ENCODE results near the gene HDGFL2. TPM values are rescaled to one million over a fixed set of nuclear protein-coding genes. Genes with fewer than 3 reads are reported as not detected.
A peak's percentile ranks its signal among the peaks of the same experiment; 100 is the strongest.

HDGFL2 gene
- total and polyA plus RNA-seq, 5 donors from 2014 or later = 11.5 to 32.7 (median 12.2) TPM

DNA sequence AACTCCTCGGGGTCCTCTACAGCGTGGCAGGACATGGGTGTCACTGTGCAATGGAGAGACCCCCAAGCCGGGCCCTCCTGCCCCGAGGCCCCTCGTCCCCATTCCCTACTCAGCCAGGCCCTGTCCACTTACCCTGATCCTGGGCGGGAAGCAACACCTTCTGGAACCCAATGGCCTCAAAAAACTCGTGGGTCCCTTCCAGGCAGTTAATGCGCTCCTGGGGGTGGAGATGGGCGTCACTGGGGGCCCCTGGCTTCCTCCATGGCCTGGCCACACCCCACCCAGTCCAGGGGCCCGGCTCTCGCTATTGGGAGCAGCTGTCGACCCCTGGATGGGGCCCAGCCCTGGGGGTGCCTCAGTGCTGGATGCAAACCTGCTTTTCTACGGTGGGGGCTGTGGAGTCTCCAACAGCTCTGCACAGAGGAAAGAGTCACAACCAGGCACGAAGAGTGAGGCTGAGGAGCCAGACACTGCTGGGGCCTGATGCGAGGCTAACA lies 25.3 kb upstream of the HDGFL2 start:
- Histone ChIP-seq H3K36me3 (ENCODE audit: control insufficient read depth, insufficient read depth, low read length) (peaks cover 52% of the 10 kb centered on the region), H3K9me3 (ENCODE audit: control insufficient read depth in 2 of 2, low read length in 2 of 2) (no peaks in the 10 kb centered on the region), H3K27me3 (ENCODE audit: control insufficient read depth, insufficient read depth, low read length) (no peaks in the 10 kb centered on the region), H3K4me1 (ENCODE audit: control insufficient read depth, insufficient read depth, low read length, poor library complexity, severe bottlenecking) (no peaks in the 10 kb centered on the region), H3K4me3 (ENCODE audit: low read depth, low read length) (no peak overlapping the region), H3K27ac (ENCODE audit: insufficient read depth, low read length, poor library complexity, severe bottlenecking) (no peak overlapping the region)
- H3K27me3 Mint-ChIP-seq = no peaks in the 10 kb centered on the region
- DNase-seq = no peak
- H3K4me1 Mint-ChIP-seq = peaks cover 0 to 4% (median 0%) of the 10 kb centered on the region in 4 donors
- peaks cover 12% of the 10 kb centered on the region for H3K36me3 Mint-ChIP-seq
- H3K4me3 Mint-ChIP-seq = no peak overlapping the region
- H3K27ac Mint-ChIP-seq = no peak overlapping the region
- no peaks in the 10 kb centered on the region for H3K9me3 Mint-ChIP-seq
- no peak for ATAC-seq (ENCODE audit: low read depth in 2 of 2)

DNA sequence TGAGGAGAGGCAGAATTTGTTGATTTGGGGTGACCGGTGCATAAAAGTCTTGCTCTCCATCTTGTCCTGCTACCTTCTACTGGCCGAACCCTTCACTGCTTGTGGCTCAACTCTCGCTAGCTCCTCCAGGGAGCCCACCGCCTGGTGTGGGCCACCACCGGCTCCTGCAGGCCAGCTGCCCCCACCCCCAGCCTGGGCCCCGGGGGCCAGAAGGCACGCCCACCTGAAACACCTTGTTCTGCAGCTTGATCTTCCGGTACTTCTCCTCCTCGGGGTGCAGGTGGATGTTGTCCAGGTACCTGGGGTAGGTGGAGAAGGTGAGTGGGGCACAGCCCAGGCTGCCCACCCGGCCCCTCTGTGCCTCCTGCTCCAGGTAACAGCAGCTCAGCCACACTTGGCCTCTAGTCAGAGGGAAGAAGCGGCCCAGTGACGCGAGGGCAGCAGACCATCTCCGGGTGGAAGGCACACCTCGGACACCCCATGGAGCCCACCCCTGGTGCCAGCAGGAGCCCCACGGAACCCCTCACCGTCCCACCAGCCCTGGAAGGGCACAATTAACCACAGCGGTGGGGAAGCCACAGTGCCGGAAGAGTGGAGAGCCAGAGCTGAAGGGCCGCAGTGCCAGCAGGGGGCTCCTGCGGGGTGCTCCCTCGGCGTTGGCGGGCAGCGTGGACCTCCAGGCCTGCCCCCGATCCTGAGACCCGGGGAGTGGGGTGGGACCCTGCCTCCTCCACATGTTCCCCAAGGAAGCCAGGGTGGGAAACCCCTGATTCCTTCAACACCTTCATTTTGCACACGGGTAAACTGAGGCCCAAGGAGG lies 24.6 kb upstream of the HDGFL2 start:
- H3K4me3 ChIP-seq (ENCODE audit: low read depth, low read length) = no peak overlapping the region
- Mint-ChIP-seq H3K9me3 (no peaks in the 10 kb centered on the region), H3K27ac (no peak overlapping the region), H3K4me1 (no peaks in the 10 kb centered on the region), H3K36me3 (peaks cover 12% of the 10 kb centered on the region), H3K4me3 (no peak overlapping the region), H3K27me3 (no peaks in the 10 kb centered on the region)
- ATAC-seq (ENCODE audit: low read depth in 2 of 2) (no peak), DNase-seq (no peak)
- peaks cover 58% of the 10 kb centered on the region for H3K36me3 ChIP-seq (ENCODE audit: control insufficient read depth, insufficient read depth, low read length)
- no peaks in the 10 kb centered on the region for H3K27me3 ChIP-seq (ENCODE audit: control insufficient read depth, insufficient read depth, low read length)
- no peak overlapping the region for H3K27ac ChIP-seq (ENCODE audit: insufficient read depth, low read length, poor library complexity, severe bottlenecking)
- H3K9me3 ChIP-seq (ENCODE audit: control insufficient read depth in 2 of 2, low read length in 2 of 2) = no peaks in the 10 kb centered on the region
- H3K4me1 ChIP-seq (ENCODE audit: control insufficient read depth, insufficient read depth, low read length, poor library complexity, severe bottlenecking) = no peaks in the 10 kb centered on the region

DNA sequence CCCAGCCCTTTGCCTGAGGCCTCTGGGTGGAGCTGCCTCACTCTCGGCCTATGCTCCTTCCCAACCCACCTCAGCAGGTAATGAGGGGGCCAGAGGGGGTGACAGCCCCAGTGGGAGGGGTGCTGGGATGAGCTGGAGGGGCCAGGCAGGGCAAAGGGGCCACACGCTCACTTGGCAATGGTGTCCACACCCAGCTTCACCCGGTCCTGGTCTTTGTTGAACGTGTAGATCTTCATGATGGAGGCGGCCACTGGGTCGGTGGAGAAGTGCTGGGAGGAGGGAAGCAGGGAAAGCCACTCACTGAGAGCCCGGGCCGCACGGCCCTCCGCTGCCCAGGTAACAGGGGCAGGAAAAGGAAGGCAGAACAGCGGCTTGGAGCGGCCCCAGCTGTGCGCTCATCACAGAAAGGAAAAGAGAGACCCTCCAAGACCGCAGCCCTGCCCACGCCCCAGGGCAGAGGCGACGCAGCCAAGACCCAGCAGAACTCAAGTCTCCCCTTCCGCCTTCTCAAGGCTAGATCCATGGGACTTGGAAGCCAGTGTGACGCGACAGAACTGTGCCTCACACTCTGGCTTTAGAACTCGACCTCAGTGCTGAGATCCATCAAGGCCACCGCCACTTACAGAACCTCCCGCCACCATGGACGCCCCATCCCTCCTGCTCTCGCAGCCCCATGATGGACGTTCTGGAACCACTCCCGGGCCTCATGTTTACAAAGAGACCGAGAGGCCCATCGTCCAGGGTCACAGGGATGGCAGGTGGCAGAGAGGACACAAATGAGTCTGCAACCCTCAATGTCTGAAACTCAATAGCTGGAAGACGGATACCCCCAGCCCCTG lies 23.7 kb upstream of the HDGFL2 start:
- Histone ChIP-seq H3K4me1 (ENCODE audit: control insufficient read depth, insufficient read depth, low read length, poor library complexity, severe bottlenecking) (no peaks in the 10 kb centered on the region), H3K27ac (ENCODE audit: insufficient read depth, low read length, poor library complexity, severe bottlenecking) (no peak overlapping the region), H3K9me3 (ENCODE audit: control insufficient read depth in 2 of 2, low read length in 2 of 2) (no peaks in the 10 kb centered on the region), H3K27me3 (ENCODE audit: control insufficient read depth, insufficient read depth, low read length) (no peaks in the 10 kb centered on the region), H3K4me3 (ENCODE audit: low read depth, low read length) (no peak overlapping the region), H3K36me3 (ENCODE audit: control insufficient read depth, insufficient read depth, low read length) (peaks cover 66% of the 10 kb centered on the region)
- H3K4me1 Mint-ChIP-seq = no peaks in the 10 kb centered on the region
- no peaks in the 10 kb centered on the region for H3K9me3 Mint-ChIP-seq
- H3K27me3 Mint-ChIP-seq = no peaks in the 10 kb centered on the region
- peaks cover 12% of the 10 kb centered on the region for H3K36me3 Mint-ChIP-seq
- H3K27ac Mint-ChIP-seq = peak overlapping the region in 1 of 3 donors; percentile 38
- no peak for ATAC-seq (ENCODE audit: low read depth in 2 of 2)
- DNase-seq = no peak
- H3K4me3 Mint-ChIP-seq = no peak overlapping the region

DNA sequence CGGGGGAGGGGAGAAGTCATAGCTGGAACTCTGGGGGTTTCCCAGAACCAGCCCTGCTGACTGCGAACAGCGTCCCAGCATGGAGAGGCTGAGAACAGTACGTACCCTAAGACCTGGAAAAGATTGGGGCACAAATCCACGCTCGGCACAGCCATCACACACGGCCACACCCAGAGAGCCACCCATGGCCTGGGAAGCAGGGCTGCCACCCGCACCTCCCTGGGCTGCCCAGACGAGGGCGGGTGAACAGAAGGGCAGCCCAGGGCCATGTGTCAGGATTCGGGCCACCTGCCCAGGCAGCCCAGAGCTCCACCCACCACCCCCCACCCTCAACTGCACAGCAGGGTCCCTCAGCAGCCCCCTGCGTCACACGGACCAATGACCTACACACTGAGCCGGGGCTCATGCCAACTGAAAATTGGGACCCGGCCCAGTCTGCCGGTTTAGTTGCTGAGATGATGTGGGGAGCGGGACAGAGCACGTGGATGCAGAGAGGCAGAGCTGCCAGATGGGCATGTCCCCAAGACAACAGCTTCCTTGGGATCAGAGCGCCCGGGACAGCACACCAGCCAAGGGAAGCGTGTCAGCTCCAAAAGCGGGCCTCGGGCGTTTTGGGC lies 23.0 kb upstream of the HDGFL2 start:
- Histone ChIP-seq H3K36me3 (ENCODE audit: control insufficient read depth, insufficient read depth, low read length) (peaks cover 69% of the 10 kb centered on the region), H3K27ac (ENCODE audit: insufficient read depth, low read length, poor library complexity, severe bottlenecking) (no peak overlapping the region), H3K9me3 (ENCODE audit: control insufficient read depth in 2 of 2, low read length in 2 of 2) (no peaks in the 10 kb centered on the region), H3K27me3 (ENCODE audit: control insufficient read depth, insufficient read depth, low read length) (no peaks in the 10 kb centered on the region), H3K4me3 (ENCODE audit: low read depth, low read length) (no peak overlapping the region), H3K4me1 (ENCODE audit: control insufficient read depth, insufficient read depth, low read length, poor library complexity, severe bottlenecking) (no peaks in the 10 kb centered on the region)
- H3K4me1 Mint-ChIP-seq = no peaks in the 10 kb centered on the region
- DNase-seq = no peak
- H3K36me3 Mint-ChIP-seq = peaks cover 12% of the 10 kb centered on the region
- H3K9me3 Mint-ChIP-seq = no peaks in the 10 kb centered on the region
- no peak for ATAC-seq (ENCODE audit: low read depth in 2 of 2)
- no peak overlapping the region for H3K27ac Mint-ChIP-seq
- H3K27me3 Mint-ChIP-seq = no peaks in the 10 kb centered on the region
- H3K4me3 Mint-ChIP-seq = no peak overlapping the region

DNA sequence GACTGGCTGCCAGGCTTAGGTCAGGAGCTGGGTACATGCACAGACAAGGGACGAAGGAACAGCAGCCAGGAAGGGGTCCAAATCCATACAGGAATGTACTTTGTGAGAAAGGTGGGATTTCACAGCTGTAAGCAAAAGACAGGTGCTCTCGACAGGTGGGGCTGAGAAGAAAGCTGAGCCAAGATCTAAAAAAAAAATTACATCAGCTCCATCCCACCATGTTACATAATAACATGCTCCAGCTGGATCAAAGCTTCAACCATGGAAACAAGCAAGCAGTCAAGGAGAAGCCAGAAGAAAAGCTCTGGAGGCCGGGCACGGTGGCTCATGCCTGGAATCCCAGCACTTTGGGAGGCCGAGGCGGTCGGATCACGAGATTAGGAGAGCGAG lies 22.5 kb upstream of the HDGFL2 start:
- DNase-seq (no peak), ATAC-seq (ENCODE audit: low read depth in 2 of 2) (no peak)
- Histone ChIP-seq H3K27ac (ENCODE audit: insufficient read depth, low read length, poor library complexity, severe bottlenecking) (no peak overlapping the region), H3K27me3 (ENCODE audit: control insufficient read depth, insufficient read depth, low read length) (no peaks in the 10 kb centered on the region), H3K9me3 (ENCODE audit: control insufficient read depth in 2 of 2, low read length in 2 of 2) (no peaks in the 10 kb centered on the region), H3K4me3 (ENCODE audit: low read depth, low read length) (no peak overlapping the region), H3K36me3 (ENCODE audit: control insufficient read depth, insufficient read depth, low read length) (peaks cover 69% of the 10 kb centered on the region), H3K4me1 (ENCODE audit: control insufficient read depth, insufficient read depth, low read length, poor library complexity, severe bottlenecking) (no peaks in the 10 kb centered on the region)
- Mint-ChIP-seq H3K9me3 (no peaks in the 10 kb centered on the region), H3K4me1 (no peaks in the 10 kb centered on the region), H3K27me3 (no peaks in the 10 kb centered on the region), H3K4me3 (no peak overlapping the region), H3K36me3 (peaks cover 12% of the 10 kb centered on the region), H3K27ac (no peak overlapping the region)

DNA sequence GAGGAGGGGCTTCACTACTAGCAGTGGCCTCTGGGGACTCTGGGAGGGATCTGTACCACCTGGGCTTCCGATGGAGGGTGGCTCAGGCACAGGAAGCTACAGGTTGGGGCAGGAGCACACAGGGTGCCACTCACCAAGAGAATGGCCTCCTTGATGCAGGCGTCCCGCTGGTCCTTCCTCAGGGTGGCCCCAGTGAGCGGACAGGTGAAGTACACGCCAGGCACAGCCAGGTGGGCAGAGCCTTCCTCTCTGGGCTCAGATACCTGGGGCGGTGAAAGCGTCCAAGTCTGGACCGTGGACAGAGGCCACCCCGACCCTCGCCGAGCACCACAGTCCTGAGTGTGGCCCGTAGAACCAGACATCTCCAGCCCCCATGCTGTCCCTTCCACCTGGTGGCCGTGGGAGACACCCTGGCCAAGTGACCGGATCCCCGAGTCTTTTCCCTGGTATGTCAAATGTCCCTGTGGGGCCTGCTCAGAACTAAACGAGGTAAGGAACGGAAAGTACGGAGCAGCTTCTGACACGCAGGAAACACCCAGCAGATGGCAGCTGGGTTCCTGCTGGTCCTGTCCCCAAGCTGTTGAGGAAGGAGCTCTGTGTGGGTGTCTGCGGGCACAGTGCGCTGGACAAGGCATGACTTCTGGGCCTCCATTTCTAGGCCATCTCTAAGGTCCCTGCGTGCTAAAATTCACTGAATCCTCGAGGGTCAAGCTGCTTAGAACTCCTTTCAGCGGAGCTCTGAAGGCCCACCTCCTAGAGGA lies 19.7 kb upstream of the HDGFL2 start:
- H3K4me1 ChIP-seq (ENCODE audit: control insufficient read depth, insufficient read depth, low read length, poor library complexity, severe bottlenecking) = peaks cover 16% of the 10 kb centered on the region
- Mint-ChIP-seq H3K27ac (no peak overlapping the region), H3K36me3 (peaks cover 9% of the 10 kb centered on the region), H3K4me1 (peaks cover 0 to 19% (median 7%) of the 10 kb centered on the region in 4 donors), H3K9me3 (no peaks in the 10 kb centered on the region), H3K4me3 (no peak overlapping the region), H3K27me3 (no peaks in the 10 kb centered on the region)
- no peaks in the 10 kb centered on the region for H3K27me3 ChIP-seq (ENCODE audit: control insufficient read depth, insufficient read depth, low read length)
- no peak overlapping the region for H3K27ac ChIP-seq (ENCODE audit: insufficient read depth, low read length, poor library complexity, severe bottlenecking)
- no peak overlapping the region for H3K4me3 ChIP-seq (ENCODE audit: low read depth, low read length)
- no peaks in the 10 kb centered on the region for H3K9me3 ChIP-seq (ENCODE audit: control insufficient read depth in 2 of 2, low read length in 2 of 2)
- ATAC-seq (ENCODE audit: low read depth in 2 of 2) (no peak), DNase-seq (no peak)
- H3K36me3 ChIP-seq (ENCODE audit: control insufficient read depth, insufficient read depth, low read length) = peaks cover 50% of the 10 kb centered on the region

Data from CD4-positive, CD25-positive, alpha-beta regulatory T cell (primary cell).